ENCODE results near the gene KCNN1.

The KCNN1 gene

DNA sequence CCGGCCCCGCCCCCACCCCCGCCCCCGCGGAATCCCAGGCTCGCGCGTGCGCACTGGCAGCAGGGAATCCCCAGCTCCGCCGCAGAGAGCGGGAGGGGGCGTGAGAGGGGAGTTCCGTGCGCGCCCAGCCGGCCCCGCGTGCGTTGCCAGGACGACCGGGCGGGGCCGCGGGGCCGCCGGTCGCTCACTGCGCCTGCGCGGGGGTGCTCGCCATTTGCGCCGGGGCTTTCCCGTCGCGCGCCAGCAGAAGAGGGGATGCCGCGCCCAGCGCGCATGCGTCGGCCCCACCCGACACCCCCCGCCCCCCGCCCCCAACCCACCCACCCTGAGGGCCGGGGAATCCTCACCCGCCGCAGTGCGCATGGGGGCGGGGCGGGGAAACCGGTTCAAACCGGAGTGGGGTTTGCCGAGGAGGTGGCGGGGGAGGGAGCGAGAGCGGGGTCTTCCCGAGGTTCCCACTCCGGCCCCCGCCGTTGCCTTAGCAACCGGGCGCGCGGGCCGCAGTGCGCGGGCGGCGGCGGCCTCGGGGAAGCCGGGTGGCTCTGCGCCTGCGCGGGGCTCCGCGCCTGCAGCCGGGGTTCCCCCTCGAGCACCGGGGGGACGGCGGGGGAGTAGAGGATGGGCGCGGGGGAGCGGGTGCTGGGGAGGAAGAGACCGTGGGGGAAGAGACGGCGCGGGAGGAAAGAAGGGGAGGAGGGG, 18.9 kb upstream of the KCNN1 start:
- peak; percentile 95 for DNase-seq

DNA sequence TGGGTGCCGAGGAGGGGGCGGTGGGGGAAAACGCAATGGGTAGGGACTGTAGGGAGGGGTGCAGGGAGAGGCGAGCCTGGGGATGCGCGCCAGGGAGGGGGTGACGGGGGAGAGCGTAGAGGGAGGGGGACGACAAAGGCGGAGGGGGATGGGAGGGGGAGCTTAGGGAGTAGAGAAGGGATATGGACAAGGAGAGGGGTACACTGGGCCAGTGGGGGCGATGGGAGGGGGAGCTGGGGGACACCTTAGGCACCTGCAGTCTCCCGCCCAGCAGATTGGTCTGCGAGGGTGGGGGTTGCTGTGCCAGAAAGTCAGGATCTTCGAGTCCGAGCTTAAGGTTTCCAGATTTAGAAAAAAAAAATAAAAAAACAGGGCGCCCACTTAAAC, 18.4 kb upstream of the KCNN1 start:
- no peak for DNase-seq

- DNase-seq = no peak
Observed at GRCh38 chr19:17948931-17949930, 17.7 kb upstream of the KCNN1 start.

- no peak for DNase-seq
Observed at GRCh38 chr19:17949956-17950309, 17.0 kb upstream of the KCNN1 start.

- DNase-seq = peak; percentile 26
Observed at GRCh38 chr19:17950310-17951156, 16.4 kb upstream of the KCNN1 start.

GRCh38 chr19:17951157-17951989, 15.5 kb upstream of the KCNN1 start:
- DNase-seq = no peak

- DNase-seq = no peak
Observed at GRCh38 chr19:17951990-17952976, 14.6 kb upstream of the KCNN1 start.

GRCh38 chr19:17953316-17953801, 13.5 kb upstream of the KCNN1 start:
- no peak for DNase-seq

DNA sequence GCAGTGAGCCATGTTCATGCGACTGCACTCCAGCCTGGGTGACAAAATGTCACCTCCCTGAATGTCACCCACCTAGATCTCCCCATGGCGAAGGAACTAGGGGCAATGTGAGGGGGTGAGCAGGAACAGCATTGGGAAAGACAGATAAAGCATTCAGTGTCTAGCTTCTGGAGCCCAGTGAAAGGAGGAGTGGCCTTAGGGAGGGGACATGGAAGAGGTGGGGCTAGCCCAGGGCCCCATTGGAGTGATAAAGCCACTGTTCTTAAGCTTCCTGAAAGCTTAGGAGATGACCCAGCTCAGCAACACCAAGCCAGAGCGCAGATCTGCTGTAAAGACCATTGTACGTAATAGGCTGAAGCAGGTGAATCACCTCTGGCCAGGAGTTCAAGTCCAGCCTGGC, 13.0 kb upstream of the KCNN1 start:
- DNase-seq = peak; percentile 78

DNA sequence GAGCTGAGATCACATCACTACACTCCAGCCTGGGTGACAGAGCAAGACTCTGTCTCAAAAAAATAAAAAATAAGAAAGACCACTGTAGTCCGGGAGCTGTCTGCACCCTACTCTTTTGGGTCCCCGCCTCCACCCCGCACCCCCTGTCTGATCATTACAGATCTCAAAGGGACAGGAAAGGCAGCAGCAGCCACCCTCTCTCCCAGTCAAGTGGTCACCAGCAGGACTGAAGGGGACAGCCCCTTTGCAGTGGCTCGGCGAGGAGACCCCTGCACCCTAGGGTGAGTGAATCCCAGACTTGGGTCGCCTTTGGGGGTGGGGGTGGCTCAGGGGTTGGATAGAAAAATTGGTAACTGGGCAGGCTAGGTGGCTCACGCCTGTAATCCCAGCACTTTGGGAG, 12.5 kb upstream of the KCNN1 start:
- no peak for DNase-seq

GRCh38 chr19:17957149-17957849, 9.6 kb upstream of the KCNN1 start:
- DNase-seq = no peak

- no peak for DNase-seq
Observed at GRCh38 chr19:17957885-17958284, 9.0 kb upstream of the KCNN1 start.

GRCh38 chr19:17963936-17964691, 2.8 kb upstream of the KCNN1 start:
- no peak for DNase-seq

DNA sequence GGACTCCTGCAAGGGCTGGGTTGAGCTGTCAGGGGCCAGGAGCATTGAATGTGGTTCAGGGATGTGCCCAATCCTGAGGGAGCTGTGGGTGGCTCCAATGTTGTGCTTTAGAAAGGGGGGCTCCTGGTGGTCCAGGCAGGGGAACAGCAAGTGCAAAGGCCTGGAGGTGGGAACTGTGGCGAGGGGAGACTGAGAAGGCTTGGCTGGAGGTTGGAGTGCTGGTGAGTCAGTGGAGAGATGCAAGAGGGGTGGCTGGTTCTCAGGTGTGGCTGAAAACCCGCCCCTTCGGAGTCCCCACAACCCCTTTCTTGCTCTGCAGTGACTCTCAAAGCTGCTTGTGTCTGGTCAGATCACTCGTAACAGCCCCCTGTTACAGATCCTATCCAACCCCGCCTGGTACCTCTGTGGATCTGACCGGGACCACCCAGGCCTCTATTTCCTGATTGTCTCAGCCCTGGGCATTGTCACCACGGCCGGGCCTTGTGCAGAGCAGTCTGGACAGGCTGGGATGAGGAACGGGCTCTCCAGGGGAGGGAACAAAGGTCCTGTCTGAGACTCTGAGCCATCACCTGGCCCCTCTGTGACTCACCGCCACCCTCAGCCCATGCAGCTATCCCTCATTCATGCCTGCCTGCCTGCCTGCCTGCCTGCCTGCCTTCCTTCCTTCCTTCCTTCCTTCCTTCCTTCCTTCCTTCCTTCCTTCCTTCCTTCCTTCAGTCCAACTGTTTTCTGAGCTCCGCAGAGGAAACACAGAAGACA, 1.4 kb upstream of the KCNN1 start:
- DNase-seq = no peak

- no peak for DNase-seq
Observed at GRCh38 chr19:17966129-17966483, 801 bp upstream of the KCNN1 start.

DNA sequence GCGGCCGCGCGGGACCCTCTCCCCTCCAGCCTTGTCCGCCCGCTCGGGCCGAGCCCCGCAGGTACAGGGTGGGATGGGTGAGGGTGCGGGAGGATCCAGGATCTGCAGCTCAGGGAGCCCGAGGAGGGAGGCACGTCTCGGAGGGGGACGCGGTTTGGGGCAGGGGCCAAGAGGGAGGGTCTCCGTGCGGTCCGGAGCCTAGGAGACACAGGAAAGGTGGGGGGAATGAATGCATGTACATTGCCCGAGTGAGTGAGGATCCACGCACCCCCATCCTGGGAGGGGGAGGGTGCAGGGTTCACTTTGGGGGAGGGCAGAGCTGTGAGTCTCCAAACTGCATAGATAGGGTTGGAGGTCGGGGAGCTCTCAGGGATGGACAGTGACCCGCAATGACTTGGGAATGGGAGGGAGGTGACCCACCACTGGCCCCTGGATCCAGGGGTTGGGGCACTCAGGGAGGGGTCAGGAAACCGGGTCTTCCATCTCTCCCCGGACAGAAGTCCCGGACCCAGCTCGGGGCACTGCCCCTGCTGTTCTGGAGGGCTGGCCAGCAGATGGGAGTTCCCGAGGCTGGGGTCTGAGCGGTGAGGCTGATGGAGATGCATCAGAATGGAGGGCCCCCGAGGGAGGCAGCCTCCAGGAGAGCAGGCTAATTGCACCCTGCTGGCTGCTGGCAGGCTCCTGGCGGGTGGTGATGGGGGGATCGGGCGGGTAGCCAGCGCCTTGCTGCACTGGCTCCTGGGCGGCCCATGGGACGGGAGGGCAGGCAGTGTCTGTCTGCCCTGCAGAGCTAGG, 547 bp downstream of the KCNN1 start:
- DNase-seq = no peak

DNA sequence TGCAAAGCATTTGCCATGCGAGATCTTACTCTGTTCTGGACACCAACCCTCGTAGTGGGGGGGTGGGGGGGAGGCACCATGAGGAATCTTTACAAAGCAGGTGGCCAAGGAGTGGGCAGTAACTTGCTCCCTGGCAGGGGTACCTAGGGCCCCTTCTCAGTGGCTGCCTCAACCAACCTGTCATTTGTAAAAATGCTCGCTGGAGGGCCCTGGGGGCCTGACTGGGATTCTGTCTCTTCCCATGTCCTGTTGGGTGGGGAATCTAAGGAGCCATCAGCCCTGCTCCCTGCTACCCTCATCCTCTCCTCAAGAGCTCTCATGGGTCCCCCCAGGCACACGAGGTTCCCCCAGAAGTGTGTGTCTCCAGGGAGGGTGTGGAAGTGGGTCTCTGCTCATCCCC, 1.5 kb downstream of the KCNN1 start:
- no peak for DNase-seq

All from hematopoietic multipotent progenitor cell treated with erythropoietin and hydrocortisone succinate and interleukin-3 and kit ligand, for 8 days (in vitro differentiated cells).